ENCODE data around the gene KCNMA1.

KCNMA1 gene

GRCh38 chr10:77241350-77241725 is 396.3 kb downstream of the KCNMA1 start:
- Histone ChIP-seq H3K4me1 (ENCODE audit: insufficient read depth, low read length) (no peaks in the 10 kb centered on the region), H2AFZ (ENCODE audit: low read depth, low read length) (no peak overlapping the region), H3K4me3 (ENCODE audit: low read length) (no peak overlapping the region), H3K9me3 (ENCODE audit: low read length) (no peaks in the 10 kb centered on the region), H3K27me3 (ENCODE audit: insufficient read depth, low read length) (no peaks in the 10 kb centered on the region), H3K36me3 (ENCODE audit: insufficient read depth, low read length) (no peaks in the 10 kb centered on the region)

GRCh38 chr10:77240706-77241349 is 396.8 kb downstream of the KCNMA1 start:
- Histone ChIP-seq H3K9me3 (ENCODE audit: low read length) (no peaks in the 10 kb centered on the region), H2AFZ (ENCODE audit: low read depth, low read length) (no peak overlapping the region), H3K27me3 (ENCODE audit: insufficient read depth, low read length) (no peaks in the 10 kb centered on the region), H3K4me3 (ENCODE audit: low read length) (no peak overlapping the region), H3K4me1 (ENCODE audit: insufficient read depth, low read length) (no peaks in the 10 kb centered on the region), H3K36me3 (ENCODE audit: insufficient read depth, low read length) (no peaks in the 10 kb centered on the region)

GRCh38 chr10:77240041-77240652 is 397.5 kb downstream of the KCNMA1 start:
- Histone ChIP-seq H2AFZ (ENCODE audit: low read depth, low read length) (no peak overlapping the region), H3K4me3 (ENCODE audit: low read length) (no peak overlapping the region), H3K9me3 (ENCODE audit: low read length) (no peaks in the 10 kb centered on the region), H3K27me3 (ENCODE audit: insufficient read depth, low read length) (no peaks in the 10 kb centered on the region), H3K4me1 (ENCODE audit: insufficient read depth, low read length) (no peaks in the 10 kb centered on the region), H3K36me3 (ENCODE audit: insufficient read depth, low read length) (no peaks in the 10 kb centered on the region)

- H3K9me3 ChIP-seq (ENCODE audit: low read length), result no peaks in the 10 kb centered on the region
- no peak overlapping the region for H3K4me3 ChIP-seq (ENCODE audit: low read length)
- no peaks in the 10 kb centered on the region for H3K36me3 ChIP-seq (ENCODE audit: insufficient read depth, low read length)
- H3K27me3 ChIP-seq (ENCODE audit: insufficient read depth, low read length), result no peaks in the 10 kb centered on the region
- no peak overlapping the region for H2AFZ ChIP-seq (ENCODE audit: low read depth, low read length)
- H3K4me1 ChIP-seq (ENCODE audit: insufficient read depth, low read length), result no peaks in the 10 kb centered on the region
These were observed 400.5 kb downstream of the KCNMA1 start for GRCh38 chr10:77237120-77237519.

- Histone ChIP-seq H2AFZ (ENCODE audit: low read depth, low read length) (no peak overlapping the region), H3K36me3 (ENCODE audit: insufficient read depth, low read length) (no peaks in the 10 kb centered on the region), H3K4me1 (ENCODE audit: insufficient read depth, low read length) (no peaks in the 10 kb centered on the region), H3K4me3 (ENCODE audit: low read length) (no peak overlapping the region), H3K9me3 (ENCODE audit: low read length) (no peaks in the 10 kb centered on the region), H3K27me3 (ENCODE audit: insufficient read depth, low read length) (no peaks in the 10 kb centered on the region)
These were observed 400.9 kb downstream of the KCNMA1 start for GRCh38 chr10:77236700-77237099.

- Histone ChIP-seq H3K4me3 (ENCODE audit: low read length) (no peak overlapping the region), H3K36me3 (ENCODE audit: insufficient read depth, low read length) (no peaks in the 10 kb centered on the region), H3K4me1 (ENCODE audit: insufficient read depth, low read length) (no peaks in the 10 kb centered on the region), H3K27me3 (ENCODE audit: insufficient read depth, low read length) (no peaks in the 10 kb centered on the region), H2AFZ (ENCODE audit: low read depth, low read length) (no peak overlapping the region), H3K9me3 (ENCODE audit: low read length) (no peaks in the 10 kb centered on the region)
These were observed 401.6 kb downstream of the KCNMA1 start for GRCh38 chr10:77236029-77236428.

GRCh38 chr10:77234599-77234998 is 403.0 kb downstream of the KCNMA1 start:
- Histone ChIP-seq H3K36me3 (ENCODE audit: insufficient read depth, low read length) (no peaks in the 10 kb centered on the region), H3K4me3 (ENCODE audit: low read length) (no peak overlapping the region), H3K27me3 (ENCODE audit: insufficient read depth, low read length) (no peaks in the 10 kb centered on the region), H3K9me3 (ENCODE audit: low read length) (no peaks in the 10 kb centered on the region), H3K4me1 (ENCODE audit: insufficient read depth, low read length) (no peaks in the 10 kb centered on the region), H2AFZ (ENCODE audit: low read depth, low read length) (no peak overlapping the region)

GRCh38 chr10:77233466-77233865 is 404.1 kb downstream of the KCNMA1 start:
- Histone ChIP-seq H3K4me1 (ENCODE audit: insufficient read depth, low read length) (no peaks in the 10 kb centered on the region), H3K4me3 (ENCODE audit: low read length) (no peak overlapping the region), H3K36me3 (ENCODE audit: insufficient read depth, low read length) (no peaks in the 10 kb centered on the region), H2AFZ (ENCODE audit: low read depth, low read length) (no peak overlapping the region), H3K9me3 (ENCODE audit: low read length) (no peaks in the 10 kb centered on the region), H3K27me3 (ENCODE audit: insufficient read depth, low read length) (no peaks in the 10 kb centered on the region)

- H3K36me3 ChIP-seq (ENCODE audit: insufficient read depth, low read length), result no peaks in the 10 kb centered on the region
- no peaks in the 10 kb centered on the region for H3K4me1 ChIP-seq (ENCODE audit: insufficient read depth, low read length)
- H3K9me3 ChIP-seq (ENCODE audit: low read length), result no peaks in the 10 kb centered on the region
- no peak overlapping the region for H3K4me3 ChIP-seq (ENCODE audit: low read length)
- H3K27me3 ChIP-seq (ENCODE audit: insufficient read depth, low read length), result no peaks in the 10 kb centered on the region
- H2AFZ ChIP-seq (ENCODE audit: low read depth, low read length), result no peak overlapping the region
These were observed 405.6 kb downstream of the KCNMA1 start for GRCh38 chr10:77231884-77232610.

- no peaks in the 10 kb centered on the region for H3K9me3 ChIP-seq (ENCODE audit: low read length)
- no peaks in the 10 kb centered on the region for H3K27me3 ChIP-seq (ENCODE audit: insufficient read depth, low read length)
- no peak overlapping the region for H2AFZ ChIP-seq (ENCODE audit: low read depth, low read length)
- no peak overlapping the region for H3K4me3 ChIP-seq (ENCODE audit: low read length)
- H3K4me1 ChIP-seq (ENCODE audit: insufficient read depth, low read length), result no peaks in the 10 kb centered on the region
- H3K36me3 ChIP-seq (ENCODE audit: insufficient read depth, low read length), result no peaks in the 10 kb centered on the region
These were observed 406.2 kb downstream of the KCNMA1 start for GRCh38 chr10:77231375-77231774.

GRCh38 chr10:77230194-77230593 is 407.4 kb downstream of the KCNMA1 start:
- H3K4me1 ChIP-seq (ENCODE audit: insufficient read depth, low read length), result no peaks in the 10 kb centered on the region
- H2AFZ ChIP-seq (ENCODE audit: low read depth, low read length), result no peak overlapping the region
- no peaks in the 10 kb centered on the region for H3K9me3 ChIP-seq (ENCODE audit: low read length)
- peaks cover 4% of the 10 kb centered on the region for H3K27me3 ChIP-seq (ENCODE audit: insufficient read depth, low read length)
- no peak overlapping the region for H3K4me3 ChIP-seq (ENCODE audit: low read length)
- no peaks in the 10 kb centered on the region for H3K36me3 ChIP-seq (ENCODE audit: insufficient read depth, low read length)

- no peaks in the 10 kb centered on the region for H3K36me3 ChIP-seq (ENCODE audit: insufficient read depth, low read length)
- H3K4me3 ChIP-seq (ENCODE audit: low read length), result no peak overlapping the region
- H3K9me3 ChIP-seq (ENCODE audit: low read length), result no peaks in the 10 kb centered on the region
- peaks cover 4% of the 10 kb centered on the region for H3K27me3 ChIP-seq (ENCODE audit: insufficient read depth, low read length)
- H2AFZ ChIP-seq (ENCODE audit: low read depth, low read length), result no peak overlapping the region
- no peaks in the 10 kb centered on the region for H3K4me1 ChIP-seq (ENCODE audit: insufficient read depth, low read length)
These were observed 407.9 kb downstream of the KCNMA1 start for GRCh38 chr10:77229704-77230103.

- Histone ChIP-seq H3K36me3 (ENCODE audit: insufficient read depth, low read length) (no peaks in the 10 kb centered on the region), H3K4me3 (ENCODE audit: low read length) (no peak overlapping the region), H3K27me3 (ENCODE audit: insufficient read depth, low read length) (peaks cover 4% of the 10 kb centered on the region), H3K9me3 (ENCODE audit: low read length) (no peaks in the 10 kb centered on the region), H3K4me1 (ENCODE audit: insufficient read depth, low read length) (no peaks in the 10 kb centered on the region), H2AFZ (ENCODE audit: low read depth, low read length) (no peak overlapping the region)
These were observed 409.0 kb downstream of the KCNMA1 start for GRCh38 chr10:77228559-77228958.
